Measurements from ENCODE around the gene FAM53B.

GRCh38 chr10:124723826-124724225 is 20.4 kb downstream of the FAM53B start:
- no peak for TF ChIP-seq EP300 (IDR thresholded peaks at IDR 0.05)
- TF ChIP-seq CTCF (IDR thresholded peaks at IDR 0.05): no peak

All from tibial nerve (tissue), 4 donors.